Activated T-cell treated with anti-CD3 and anti-CD28 coated beads, Interleukin-2, amount 50 U/mL, for 4 hours (primary cell): ENCODE measurements around the gene ABT1. TPM values are rescaled to one million over a fixed set of nuclear protein-coding genes. Genes with fewer than 3 reads are reported as not detected.
A peak's percentile ranks its signal among the peaks of the same experiment; 100 is the strongest.

ENCODE experiments used
- ATAC-seq, 2 donors: fragments of 200-7000 bp; cut with Tn5 transposase; one replicate each; pipeline ENCODE4 v1.10.0; 2021
- DNase-seq: peaks from one replicate; pipeline ENCODE4 v3.0.0-alpha.2; 2020
- H3K27me3 Mint-ChIP-seq: one replicate; pipeline ENCODE4 v1.8.0; 2021; ENCODE audit warnings: low read depth, mixed read lengths
- H3K36me3 Mint-ChIP-seq: one replicate; pipeline ENCODE4 v1.8.0; 2022; ENCODE audit warnings: mixed read lengths; ENCODE audit not compliant: insufficient read depth
- H3K4me1 Mint-ChIP-seq: one replicate; pipeline ENCODE4 v1.8.0; 2021; ENCODE audit warnings: low read depth, mixed read lengths
- H3K4me3 Mint-ChIP-seq: one replicate; pipeline ENCODE4 v1.8.0; 2021; ENCODE audit warnings: mild to moderate bottlenecking, moderate library complexity, mixed read lengths
- H3K9me3 Mint-ChIP-seq: one replicate; pipeline ENCODE4 v1.8.0; 2021; ENCODE audit warnings: mixed read lengths
- total RNA-seq, 3 donors: library from RNA; stranded (reverse); gene quantifications; one replicate each; pipeline ENCODE4 v1.2.1, GENCODE V29; 2021

Gene ABT1
- total RNA-seq, 3 donors from 2014 or later = 49.2 to 51.1 (median 49.5) TPM

- Mint-ChIP-seq H3K9me3 (no peaks in the 10 kb centered on the region), H3K36me3 (no peaks in the 10 kb centered on the region), H3K27me3 (peaks cover under 1% of the 10 kb centered on the region), H3K4me3 (no peak overlapping the region), H3K4me1 (peaks cover 3% of the 10 kb centered on the region)
- ATAC-seq (no peak), DNase-seq (no peak)
Measured at GRCh38 chr6:26563488-26563887, 33.3 kb upstream of the ABT1 start.

- H3K36me3 Mint-ChIP-seq = no peaks in the 10 kb centered on the region
- DNase-seq (peak; percentile 100), ATAC-seq (peak; percentile 74 to 75)
- H3K9me3 Mint-ChIP-seq = no peaks in the 10 kb centered on the region
- H3K27me3 Mint-ChIP-seq = peaks cover 3% of the 10 kb centered on the region
- H3K4me3 Mint-ChIP-seq = peak overlapping the region; percentile 87
- H3K4me1 Mint-ChIP-seq = peaks cover 25% of the 10 kb centered on the region
Measured at GRCh38 chr6:26568601-26569432, 27.9 kb upstream of the ABT1 start.

GRCh38 chr6:26569433-26569764, 27.4 kb upstream of the ABT1 start:
- no peak for DNase-seq
- Mint-ChIP-seq H3K4me3 (peak overlapping the region; percentile 87), H3K27me3 (peaks cover 3% of the 10 kb centered on the region), H3K9me3 (no peaks in the 10 kb centered on the region), H3K4me1 (peaks cover 25% of the 10 kb centered on the region), H3K36me3 (no peaks in the 10 kb centered on the region)
- ATAC-seq = no peak

- no peak overlapping the region for H3K4me3 Mint-ChIP-seq
- peaks cover 3% of the 10 kb centered on the region for H3K27me3 Mint-ChIP-seq
- H3K36me3 Mint-ChIP-seq = no peaks in the 10 kb centered on the region
- H3K4me1 Mint-ChIP-seq = peaks cover 25% of the 10 kb centered on the region
- ATAC-seq (no peak), DNase-seq (no peak)
- no peaks in the 10 kb centered on the region for H3K9me3 Mint-ChIP-seq
Measured at GRCh38 chr6:26570027-26570809, 26.5 kb upstream of the ABT1 start.

GRCh38 chr6:26571592-26572296, 25.0 kb upstream of the ABT1 start:
- no peaks in the 10 kb centered on the region for H3K36me3 Mint-ChIP-seq
- peaks cover 29% of the 10 kb centered on the region for H3K4me1 Mint-ChIP-seq
- peaks cover 3% of the 10 kb centered on the region for H3K27me3 Mint-ChIP-seq
- peak overlapping the region; percentile 82 for H3K4me3 Mint-ChIP-seq
- H3K9me3 Mint-ChIP-seq = no peaks in the 10 kb centered on the region
- DNase-seq = peak; percentile 30
- ATAC-seq = peak; percentile 55 to 59

- DNase-seq = no peak
- Mint-ChIP-seq H3K36me3 (no peaks in the 10 kb centered on the region), H3K4me3 (no peak overlapping the region), H3K27me3 (no peaks in the 10 kb centered on the region), H3K4me1 (peaks cover 26% of the 10 kb centered on the region), H3K9me3 (peaks cover 10% of the 10 kb centered on the region)
- no peak for ATAC-seq
Measured at GRCh38 chr6:26575494-26575939, 21.2 kb upstream of the ABT1 start.

GRCh38 chr6:26576407-26576843, 20.3 kb upstream of the ABT1 start:
- H3K4me1 Mint-ChIP-seq = peaks cover 26% of the 10 kb centered on the region
- H3K27me3 Mint-ChIP-seq = no peaks in the 10 kb centered on the region
- no peak for ATAC-seq
- DNase-seq = no peak
- no peaks in the 10 kb centered on the region for H3K36me3 Mint-ChIP-seq
- peaks cover 10% of the 10 kb centered on the region for H3K9me3 Mint-ChIP-seq
- H3K4me3 Mint-ChIP-seq = peak overlapping the region; percentile 34

GRCh38 chr6:26576929-26577719, 19.6 kb upstream of the ABT1 start:
- DNase-seq = peak; percentile 65
- Mint-ChIP-seq H3K4me1 (peaks cover 22% of the 10 kb centered on the region), H3K27me3 (no peaks in the 10 kb centered on the region), H3K9me3 (peaks cover 10% of the 10 kb centered on the region), H3K36me3 (no peaks in the 10 kb centered on the region), H3K4me3 (peak overlapping the region; percentile 69)
- ATAC-seq = peak; percentile 78 to 82

GRCh38 chr6:26577720-26578072, 19.1 kb upstream of the ABT1 start:
- Mint-ChIP-seq H3K27me3 (no peaks in the 10 kb centered on the region), H3K36me3 (no peaks in the 10 kb centered on the region), H3K4me3 (peak overlapping the region; percentile 69), H3K4me1 (peaks cover 19% of the 10 kb centered on the region), H3K9me3 (peaks cover 10% of the 10 kb centered on the region)
- no peak for ATAC-seq
- no peak for DNase-seq

- no peak overlapping the region for H3K4me3 Mint-ChIP-seq
- H3K36me3 Mint-ChIP-seq = no peaks in the 10 kb centered on the region
- H3K27me3 Mint-ChIP-seq = peaks cover 2% of the 10 kb centered on the region
- peaks cover 16% of the 10 kb centered on the region for H3K4me1 Mint-ChIP-seq
- peaks cover 10% of the 10 kb centered on the region for H3K9me3 Mint-ChIP-seq
- DNase-seq (no peak), ATAC-seq (no peak)
Measured at GRCh38 chr6:26578279-26578678, 18.5 kb upstream of the ABT1 start.

- Mint-ChIP-seq H3K9me3 (peaks cover 10% of the 10 kb centered on the region), H3K36me3 (no peaks in the 10 kb centered on the region), H3K4me3 (no peak overlapping the region), H3K4me1 (peaks cover 16% of the 10 kb centered on the region), H3K27me3 (peaks cover 4% of the 10 kb centered on the region)
- DNase-seq (no peak), ATAC-seq (no peak)
Measured at GRCh38 chr6:26578741-26579140, 18.0 kb upstream of the ABT1 start.

- H3K9me3 Mint-ChIP-seq = peaks cover 10% of the 10 kb centered on the region
- DNase-seq = no peak
- H3K4me3 Mint-ChIP-seq = no peak overlapping the region
- peaks cover 4% of the 10 kb centered on the region for H3K27me3 Mint-ChIP-seq
- peaks cover 14% of the 10 kb centered on the region for H3K4me1 Mint-ChIP-seq
- H3K36me3 Mint-ChIP-seq = no peaks in the 10 kb centered on the region
- no peak for ATAC-seq
Measured at GRCh38 chr6:26581164-26581915, 15.4 kb upstream of the ABT1 start.

GRCh38 chr6:26588965-26589364, 7.8 kb upstream of the ABT1 start:
- Mint-ChIP-seq H3K4me3 (no peak overlapping the region), H3K4me1 (no peaks in the 10 kb centered on the region), H3K9me3 (no peaks in the 10 kb centered on the region), H3K36me3 (no peaks in the 10 kb centered on the region), H3K27me3 (peaks cover 34% of the 10 kb centered on the region)
- DNase-seq = no peak
- no peak for ATAC-seq
